GM18498 (cell line): ENCODE results near the gene MARCHF5.
"Not testable (repeated sequence)": the region's sequence is repeated elsewhere in the genome, so short reads cannot be mapped to it uniquely, and the experiment has no call there.

ENCODE experiments used
- ATAC-seq: cut with Tn5 transposase; IDR thresholded peaks from one replicate; pipeline ENCODE4 v1.9.1; 2021; ENCODE audit warnings: mild to moderate bottlenecking, moderate library complexity; ENCODE audit not compliant: unreplicated experiment

The MARCHF5 gene

DNA sequence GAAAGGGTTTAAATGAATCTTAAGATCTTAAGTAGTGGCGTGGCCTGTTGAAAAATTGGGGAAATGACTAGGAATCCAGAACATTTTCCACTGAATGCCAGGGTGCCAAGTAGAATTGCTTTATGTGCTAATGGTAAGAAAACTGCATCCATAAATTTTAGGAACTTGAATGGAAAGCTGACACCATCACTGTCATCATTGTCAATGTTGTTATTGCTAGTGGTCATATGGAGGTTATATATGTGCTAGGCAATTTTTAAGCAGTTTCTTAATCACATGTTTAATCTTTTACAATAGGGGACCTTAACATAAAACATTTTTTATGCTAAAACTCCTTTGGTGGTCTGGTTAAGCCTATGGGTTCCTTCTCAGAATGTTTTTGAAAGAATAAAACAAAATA is 13.1 kb downstream of the MARCHF5 start:
- ATAC-seq, result no peak

DNA sequence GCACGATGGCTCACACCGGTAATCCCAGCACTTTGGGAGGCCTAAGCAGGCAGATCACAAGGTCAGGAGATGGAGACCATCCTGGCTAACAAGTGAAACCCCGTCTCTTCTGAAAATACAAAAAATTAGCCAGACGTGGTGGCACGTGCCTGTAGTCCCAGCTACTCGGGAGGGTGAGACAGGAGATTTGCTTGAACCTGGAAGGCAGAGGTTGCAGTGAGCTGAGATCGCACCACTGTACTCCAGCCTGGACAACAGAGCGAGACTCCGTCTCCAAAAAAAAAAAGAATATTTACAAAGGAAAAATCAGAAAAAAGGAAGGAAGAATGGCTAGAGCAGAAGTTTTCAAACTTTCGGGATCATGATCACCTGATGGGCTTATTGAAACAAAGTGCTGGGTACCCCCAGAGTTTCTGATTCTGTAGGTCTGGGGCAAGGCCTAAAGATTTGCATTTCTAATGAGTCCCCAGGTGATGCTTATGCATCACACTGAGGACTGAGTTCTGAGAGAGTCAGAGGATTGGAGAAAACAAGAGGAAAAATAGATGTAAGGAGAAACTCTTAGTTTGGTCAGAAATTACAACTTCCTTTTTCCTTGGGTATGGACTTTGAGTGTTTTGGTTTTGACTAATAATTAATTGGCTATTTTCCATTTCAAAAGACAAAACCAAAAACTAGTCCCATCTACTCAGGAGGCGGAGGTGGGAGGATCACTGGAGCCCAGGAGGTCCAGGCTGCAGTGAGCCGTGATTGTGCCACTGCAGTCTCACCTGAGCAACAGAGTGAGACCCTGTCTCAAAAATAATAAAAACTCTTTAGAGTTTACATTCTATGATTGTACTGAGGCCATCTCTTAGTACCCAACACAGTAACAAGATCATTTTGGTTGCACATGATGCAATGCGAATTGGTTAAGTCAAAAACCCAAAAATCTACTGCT is 14.4 kb downstream of the MARCHF5 start:
- ATAC-seq, result no peak

GRCh38 chr10:92309272-92309671 is 18.3 kb downstream of the MARCHF5 start:
- ATAC-seq, result no peak

GRCh38 chr10:92313750-92314149 is 22.8 kb downstream of the MARCHF5 start:
- no peak for ATAC-seq

GRCh38 chr10:92316610-92317009 is 25.6 kb downstream of the MARCHF5 start:
- ATAC-seq, result no peak

DNA sequence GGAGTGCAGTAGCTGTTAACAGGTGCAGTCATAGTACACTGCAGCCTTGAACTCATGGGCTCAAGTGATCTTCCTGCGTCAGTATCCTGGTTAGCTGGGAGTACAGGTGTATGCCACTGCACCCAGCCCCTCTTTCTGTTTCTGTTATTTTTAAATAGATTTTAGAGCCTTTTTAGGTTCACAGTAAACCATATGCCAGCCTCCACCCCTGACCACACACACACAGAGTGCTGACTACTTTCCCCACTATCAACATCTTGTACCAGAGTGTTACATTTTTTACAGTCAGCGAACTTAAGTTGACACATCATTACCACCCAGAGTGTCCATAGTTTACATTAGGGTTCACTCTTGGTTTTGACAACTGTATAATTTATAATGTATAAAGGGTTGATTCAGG is 32.1 kb downstream of the MARCHF5 start:
- ATAC-seq, result no peak

DNA sequence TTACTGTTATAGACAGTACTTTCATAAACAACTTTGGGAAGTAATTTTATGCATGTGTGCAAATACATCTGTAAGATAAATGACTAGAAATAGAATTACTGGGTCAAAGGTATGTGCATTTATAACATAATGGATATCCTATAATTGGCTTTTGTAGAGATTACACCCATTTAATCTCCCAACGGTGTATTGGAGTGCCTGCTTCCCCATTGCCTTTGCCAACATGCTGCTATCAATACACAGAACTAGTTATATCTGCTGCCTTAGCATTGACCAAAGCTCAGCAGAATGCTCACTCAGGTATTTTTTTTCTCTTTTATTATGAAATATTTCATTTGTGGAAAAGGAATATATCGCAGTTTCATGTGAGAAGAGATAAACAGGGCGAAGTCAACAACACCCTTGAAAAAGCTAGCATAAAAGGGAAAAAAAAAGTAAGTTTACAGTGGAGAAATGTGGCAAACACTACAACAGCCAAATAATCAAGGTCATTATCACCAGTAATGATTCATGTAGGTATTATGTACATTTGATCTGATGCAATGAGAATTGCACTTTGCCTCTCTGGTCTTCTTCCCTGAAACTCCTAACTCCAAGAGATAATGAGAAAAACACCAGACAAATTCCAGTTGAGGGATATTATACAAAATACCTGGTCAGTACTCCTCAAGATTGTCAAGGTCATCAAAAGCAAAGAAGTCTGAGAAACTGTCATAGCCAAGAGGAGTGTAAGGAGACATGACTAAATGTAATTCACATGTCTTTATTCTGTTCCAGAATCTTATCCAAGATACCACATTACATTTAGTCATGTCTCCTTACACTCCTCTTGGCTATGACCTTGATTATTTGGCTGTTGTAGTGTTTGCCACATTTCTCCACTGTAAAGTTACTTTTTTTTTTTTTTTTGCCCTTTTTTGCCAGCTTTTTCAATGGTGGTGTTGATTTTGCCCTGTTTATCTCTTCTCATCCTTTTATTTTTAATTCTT is 36.8 kb downstream of the MARCHF5 start:
- ATAC-seq, result no peak

DNA sequence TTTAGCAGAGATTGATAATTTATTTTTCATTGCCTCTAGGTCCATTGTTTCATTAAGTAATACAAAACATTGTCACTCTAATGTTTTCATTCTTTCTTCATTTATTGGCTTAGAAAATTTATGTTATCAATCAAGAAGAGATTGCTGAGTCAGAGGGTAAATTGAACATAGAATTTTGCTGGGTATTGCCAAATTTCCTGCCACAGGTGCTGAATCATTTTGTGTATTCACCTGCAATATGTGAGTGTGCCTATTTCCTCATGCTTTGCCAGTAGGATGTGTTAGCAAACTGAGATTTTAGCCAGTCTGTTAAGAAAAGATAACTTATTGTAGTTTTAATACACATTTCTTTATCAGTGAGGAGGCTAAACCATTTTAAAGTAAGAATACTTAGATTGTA is 38.0 kb downstream of the MARCHF5 start:
- ATAC-seq, result no peak

- ATAC-seq, result not testable (repeated sequence)
Observed at GRCh38 chr10:92329927-92330326, 39.0 kb downstream of the MARCHF5 start.

- ATAC-seq, result no peak
Observed at GRCh38 chr10:92342796-92343195, 51.8 kb downstream of the MARCHF5 start.

DNA sequence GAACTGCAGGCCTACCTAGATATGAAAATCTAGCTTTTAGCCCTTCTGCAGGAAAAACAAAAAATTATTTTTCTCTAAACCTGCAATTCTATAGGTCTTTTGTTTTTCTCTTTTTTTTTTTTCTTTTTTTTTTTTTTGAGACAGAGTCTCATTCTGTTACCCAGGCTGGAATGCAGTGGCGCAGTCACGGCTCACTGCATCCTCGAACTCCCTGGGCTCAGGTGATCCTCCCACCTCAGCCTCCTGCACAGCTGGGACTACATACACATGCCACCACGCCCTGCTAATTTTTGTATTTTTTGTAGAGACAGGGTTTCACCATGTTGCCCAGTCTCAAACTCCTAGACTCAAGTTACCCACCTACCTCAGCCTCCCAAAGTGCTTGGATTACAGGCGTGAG is 54.6 kb downstream of the MARCHF5 start:
- ATAC-seq, result not testable (repeated sequence)

GRCh38 chr10:92347035-92347676 is 56.2 kb downstream of the MARCHF5 start:
- ATAC-seq, result not testable (repeated sequence)

GRCh38 chr10:92350411-92350810 is 59.4 kb downstream of the MARCHF5 start:
- ATAC-seq, result no peak

GRCh38 chr10:92354587-92354986 is 63.6 kb downstream of the MARCHF5 start:
- ATAC-seq, result no peak

GRCh38 chr10:92356041-92356440 is 65.1 kb downstream of the MARCHF5 start:
- no peak for ATAC-seq

- no peak for ATAC-seq
Observed at GRCh38 chr10:92363498-92363897, 72.5 kb downstream of the MARCHF5 start.

GRCh38 chr10:92366412-92367021 is 75.5 kb downstream of the MARCHF5 start:
- ATAC-seq, result no peak

DNA sequence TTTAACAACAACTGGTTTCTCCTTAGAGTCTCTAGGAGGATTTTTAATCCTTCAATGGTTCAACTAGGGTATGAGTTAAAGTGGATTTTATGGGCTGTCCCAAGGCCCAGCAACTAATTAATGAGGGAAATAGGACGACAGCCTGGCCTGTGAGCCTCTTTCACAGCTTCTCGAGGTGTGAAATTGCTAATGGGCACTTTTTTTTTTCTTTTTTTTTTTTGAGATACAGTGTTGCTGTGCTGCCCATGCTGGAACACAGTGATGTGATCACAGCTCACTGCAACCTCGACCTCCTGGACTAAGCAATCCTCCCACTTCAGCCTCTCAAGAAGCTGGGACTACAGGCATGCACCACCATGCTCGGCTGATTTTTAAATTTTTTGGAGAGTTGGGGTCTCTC is 87.0 kb downstream of the MARCHF5 start:
- no peak for ATAC-seq

GRCh38 chr10:92381543-92381954 is 90.6 kb downstream of the MARCHF5 start:
- ATAC-seq, result no peak

DNA sequence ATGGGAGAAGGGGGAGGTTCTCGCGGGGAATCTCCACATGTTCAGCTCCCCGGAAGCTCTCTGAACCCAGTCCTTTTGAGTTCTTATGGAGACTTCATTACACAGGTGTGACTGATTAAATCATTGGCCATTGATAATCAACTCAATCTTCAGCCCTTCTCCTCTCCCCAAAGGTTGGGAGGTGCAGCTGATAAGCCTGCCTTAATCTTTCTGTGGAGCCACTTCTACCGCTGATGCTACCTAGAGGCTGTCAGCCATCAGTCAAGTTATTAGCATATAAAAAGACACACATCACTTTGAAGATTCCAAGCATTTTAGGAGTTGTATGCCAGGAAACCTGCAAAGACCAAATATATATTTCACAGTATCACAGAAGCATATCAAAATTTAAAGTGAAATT is 91.7 kb downstream of the MARCHF5 start:
- ATAC-seq, result no peak

DNA sequence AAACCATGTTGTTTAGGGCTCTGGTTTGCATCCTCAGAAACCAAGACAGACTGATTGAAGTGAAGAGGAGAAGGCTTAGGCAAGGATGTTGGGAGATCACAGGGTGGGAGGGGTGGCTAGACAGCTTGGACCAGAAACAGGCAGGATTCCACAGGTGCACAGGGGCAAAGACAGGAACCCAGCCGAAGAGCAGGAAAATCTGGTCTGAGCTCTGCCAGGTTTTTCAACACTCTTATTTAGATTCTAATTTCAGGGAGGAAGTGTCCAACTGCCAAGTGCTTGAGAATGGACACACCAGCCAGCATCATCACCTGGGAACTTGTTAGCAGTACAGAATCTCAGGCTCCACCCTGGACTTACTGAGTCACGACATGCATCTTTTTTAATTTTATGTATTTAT is 93.8 kb downstream of the MARCHF5 start:
- ATAC-seq, result no peak
